ACC112 (cell line): Measurements from ENCODE around the gene NXN.
"Not testable (repeated sequence)": the region's sequence is repeated elsewhere in the genome, so short reads cannot be mapped to it uniquely, and the experiment has no call there.

ENCODE experiments used
- H2AFZ ChIP-seq: fragments of 200-600 bp; sonication (generic); one replicate; pipeline ENCODE4 v1.6.0; 2017; ENCODE audit warnings: antibody characterized with exemption, low read length; ENCODE audit not compliant: unreplicated experiment
- H3K27ac ChIP-seq: fragments of 200-600 bp; sonication (generic); 2 replicates; pipeline ENCODE4 v1.5.1; 2014; ENCODE audit warnings: low read depth, mild to moderate bottlenecking, antibody characterized with exemption, low read length, moderate library complexity
- H3K27me3 ChIP-seq: fragments of 200-600 bp; sonication (generic); 2 replicates; pipeline ENCODE4 v1.6.1; 2014; ENCODE audit warnings: mild to moderate bottlenecking, antibody characterized with exemption, low read length, moderate library complexity, mixed read lengths; ENCODE audit not compliant: insufficient read depth
- H3K36me3 ChIP-seq: fragments of 200-600 bp; sonication (generic); 2 replicates; pipeline ENCODE4 v1.6.1; 2016; ENCODE audit warnings: mild to moderate bottlenecking, antibody characterized with exemption, low read length, moderate library complexity, mixed read lengths; ENCODE audit not compliant: insufficient read depth
- H3K4me1 ChIP-seq: fragments of 200-600 bp; sonication (generic); one replicate; pipeline ENCODE4 v1.6.1; 2016; ENCODE audit warnings: low read length, mixed read lengths; ENCODE audit not compliant: insufficient read depth, unreplicated experiment, control insufficient read depth
- H3K4me3 ChIP-seq: fragments of 200-600 bp; sonication (generic); 2 replicates; pipeline ENCODE4 v1.5.1; 2014; ENCODE audit warnings: mild to moderate bottlenecking, low read depth, low read length
- H3K79me2 ChIP-seq: fragments of 200-600 bp; sonication (generic); one replicate; pipeline ENCODE4 v1.6.0; 2016; ENCODE audit warnings: low read length; ENCODE audit not compliant: control insufficient read depth, unreplicated experiment, insufficient read depth

The NXN gene

GRCh38 chr17:952592-952991 is 27.0 kb downstream of the NXN start:
- H3K79me2 ChIP-seq, result not testable (repeated sequence)

GRCh38 chr17:951325-952132 is 28.0 kb downstream of the NXN start:
- Histone ChIP-seq H3K4me1 (peaks cover 17% of the 10 kb centered on the region), H3K27ac (peak overlapping the region; percentile 74), H2AFZ (peak overlapping the region; percentile 43), H3K27me3 (no peaks in the 10 kb centered on the region), H3K79me2 (peaks cover 8% of the 10 kb centered on the region), H3K4me3 (peak overlapping the region; percentile 59), H3K36me3 (no peaks in the 10 kb centered on the region)

More at GRCh38 chr17:952592-952991, 27.0 kb downstream of the NXN start:
- peaks cover 17% of the 10 kb centered on the region for H3K4me1 ChIP-seq
- H3K27me3 ChIP-seq, H3K4me3 ChIP-seq, H3K36me3 ChIP-seq, H2AFZ ChIP-seq, H3K27ac ChIP-seq: not testable (repeated sequence)

GRCh38 chr17:949623-950303 is 29.8 kb downstream of the NXN start:
- Histone ChIP-seq H3K79me2 (peaks cover 8% of the 10 kb centered on the region), H3K4me3 (no peak overlapping the region), H3K27me3 (no peaks in the 10 kb centered on the region)

GRCh38 chr17:948284-948852 is 31.2 kb downstream of the NXN start:
- H3K4me1 ChIP-seq, result peaks cover 11% of the 10 kb centered on the region
- H3K27ac ChIP-seq, result no peak overlapping the region
- H3K27me3 ChIP-seq, result no peaks in the 10 kb centered on the region
- H2AFZ ChIP-seq, result no peak overlapping the region
- peaks cover 8% of the 10 kb centered on the region for H3K79me2 ChIP-seq
- H3K36me3 ChIP-seq, result no peaks in the 10 kb centered on the region
- H3K4me3 ChIP-seq, result no peak overlapping the region

More at GRCh38 chr17:949623-950303, 29.8 kb downstream of the NXN start:
- H3K27ac ChIP-seq, result no peak overlapping the region
- no peak overlapping the region for H2AFZ ChIP-seq
- no peaks in the 10 kb centered on the region for H3K36me3 ChIP-seq
- H3K4me1 ChIP-seq, result peaks cover 15% of the 10 kb centered on the region

GRCh38 chr17:946510-947236 is 32.9 kb downstream of the NXN start:
- Histone ChIP-seq H3K79me2 (peaks cover 8% of the 10 kb centered on the region), H3K27me3 (no peaks in the 10 kb centered on the region)

GRCh38 chr17:945672-946071 is 33.9 kb downstream of the NXN start:
- H3K4me1 ChIP-seq, result peaks cover 4% of the 10 kb centered on the region

More at GRCh38 chr17:946510-947236, 32.9 kb downstream of the NXN start:
- peaks cover 9% of the 10 kb centered on the region for H3K4me1 ChIP-seq
- H3K36me3 ChIP-seq, result no peaks in the 10 kb centered on the region
- no peak overlapping the region for H3K27ac ChIP-seq
- H3K4me3 ChIP-seq, result no peak overlapping the region
- H2AFZ ChIP-seq, result no peak overlapping the region

GRCh38 chr17:944266-944826 is 35.2 kb downstream of the NXN start:
- H3K27ac ChIP-seq, result no peak overlapping the region
- H3K79me2 ChIP-seq, result peaks cover 2% of the 10 kb centered on the region
- no peaks in the 10 kb centered on the region for H3K36me3 ChIP-seq
- no peaks in the 10 kb centered on the region for H3K27me3 ChIP-seq
- no peak overlapping the region for H3K4me3 ChIP-seq
- no peak overlapping the region for H2AFZ ChIP-seq
- no peaks in the 10 kb centered on the region for H3K4me1 ChIP-seq

More at GRCh38 chr17:945672-946071, 33.9 kb downstream of the NXN start:
- no peak overlapping the region for H3K27ac ChIP-seq
- no peak overlapping the region for H2AFZ ChIP-seq
- H3K79me2 ChIP-seq, result peaks cover 8% of the 10 kb centered on the region
- no peak overlapping the region for H3K4me3 ChIP-seq
- H3K27me3 ChIP-seq, result no peaks in the 10 kb centered on the region
- H3K36me3 ChIP-seq, result no peaks in the 10 kb centered on the region

- H3K27ac ChIP-seq, result no peak overlapping the region
- H2AFZ ChIP-seq, result no peak overlapping the region
- H3K36me3 ChIP-seq, result no peaks in the 10 kb centered on the region
- H3K4me1 ChIP-seq, result peaks cover 15% of the 10 kb centered on the region
- no peaks in the 10 kb centered on the region for H3K79me2 ChIP-seq
- H3K4me3 ChIP-seq, result no peak overlapping the region
- H3K27me3 ChIP-seq, result no peaks in the 10 kb centered on the region
Measured at GRCh38 chr17:935485-935884, 44.1 kb downstream of the NXN start.

- Histone ChIP-seq H2AFZ (no peak overlapping the region), H3K27me3 (no peaks in the 10 kb centered on the region), H3K4me1 (peaks cover 20% of the 10 kb centered on the region), H3K79me2 (no peaks in the 10 kb centered on the region), H3K4me3 (peak overlapping the region; percentile 43), H3K27ac (peak overlapping the region; percentile 72), H3K36me3 (no peaks in the 10 kb centered on the region)
Measured at GRCh38 chr17:933312-934073, 46.1 kb downstream of the NXN start.
